ENCODE measurements around the gene CCDC182.

Gene CCDC182

DNA sequence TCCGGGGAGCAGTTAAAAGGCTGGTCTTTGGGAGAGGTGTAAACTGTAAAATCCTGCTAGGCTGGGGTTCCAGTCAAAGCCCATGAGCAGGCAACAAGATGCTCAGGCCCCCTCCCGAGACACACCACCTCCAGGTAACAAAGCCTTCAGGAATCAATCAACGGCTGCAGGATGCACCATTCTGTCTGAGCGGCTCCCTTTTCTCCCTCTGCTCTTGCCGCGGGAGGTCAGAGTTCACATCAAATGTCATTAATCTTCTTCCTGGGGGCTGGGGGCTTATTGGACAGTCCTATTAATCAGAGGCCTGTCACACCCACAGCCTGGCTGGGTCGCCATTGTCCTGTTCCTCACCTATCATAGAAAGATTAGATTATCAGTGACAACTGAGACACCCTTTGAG, 11.9 kb upstream of the CCDC182 start:
- no peak for DNase-seq

DNA sequence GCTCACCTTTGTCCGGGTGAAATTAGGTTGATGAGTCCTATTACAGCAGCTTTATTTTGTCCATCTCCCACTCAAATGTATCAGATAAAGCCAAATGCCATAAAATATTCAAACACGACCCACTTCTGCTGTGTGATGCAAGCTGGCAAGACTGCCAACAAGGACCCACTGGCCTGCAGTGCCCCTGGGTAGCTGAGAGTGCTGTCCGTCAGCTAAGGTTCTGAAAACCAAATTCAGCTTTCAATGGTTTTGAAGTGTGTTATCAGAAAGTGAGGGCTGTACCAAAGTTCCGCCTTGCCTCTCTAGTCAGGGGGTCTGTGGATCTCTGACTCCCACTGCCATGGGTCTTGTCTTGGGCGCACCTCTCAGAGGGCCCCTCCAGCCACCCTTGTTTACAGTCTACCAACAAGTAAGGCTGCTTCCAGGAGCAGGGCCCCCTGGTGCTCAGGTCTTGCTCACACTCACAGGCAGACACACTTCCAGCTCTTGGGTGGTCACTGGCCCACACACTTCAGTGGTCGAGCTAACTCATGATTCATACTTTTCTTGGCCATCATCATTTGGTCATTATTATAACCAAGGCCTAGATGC, 10.5 kb upstream of the CCDC182 start:
- no peak for DNase-seq

DNA sequence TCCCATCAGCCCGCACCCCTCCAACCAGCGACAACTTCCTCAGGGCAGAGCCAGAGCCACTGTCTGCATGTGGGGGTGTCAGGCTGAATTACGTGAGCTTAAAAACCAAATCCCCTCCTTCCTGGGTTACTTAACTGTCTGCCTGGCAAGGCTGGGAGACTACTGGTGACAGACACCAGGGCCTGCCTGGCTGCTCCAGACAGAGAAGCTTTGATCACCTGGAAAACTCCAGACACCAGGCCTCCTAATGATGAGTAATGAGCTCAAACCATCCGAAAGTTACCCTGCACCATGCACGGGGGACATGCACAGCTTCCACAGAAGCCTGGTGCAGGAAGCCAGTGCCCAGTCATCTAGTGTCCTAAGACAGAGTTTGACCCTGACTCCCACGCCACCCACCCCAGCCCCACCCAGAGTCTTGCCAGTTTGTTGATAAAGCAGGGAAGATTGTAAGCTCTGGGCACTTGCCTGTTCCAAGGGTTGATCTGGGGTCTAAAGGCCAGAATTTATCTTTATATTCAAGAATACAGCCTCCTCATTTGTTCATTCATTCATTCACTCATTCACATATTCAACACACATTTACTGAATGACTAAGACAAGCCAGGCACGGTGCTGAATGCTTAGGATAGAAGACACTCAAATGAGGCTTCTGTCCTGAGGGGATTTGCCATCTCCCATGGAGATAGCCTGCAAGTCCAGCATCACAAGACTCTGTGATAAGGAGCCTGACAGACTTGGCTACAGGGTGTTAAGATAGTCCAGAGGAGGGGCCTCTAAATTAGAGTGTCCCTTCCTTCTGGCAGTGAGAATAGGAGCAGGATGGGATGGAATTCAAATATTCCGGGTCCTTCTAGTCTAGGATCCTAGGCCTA, 7.2 kb upstream of the CCDC182 start:
- DNase-seq, result no peak

DNA sequence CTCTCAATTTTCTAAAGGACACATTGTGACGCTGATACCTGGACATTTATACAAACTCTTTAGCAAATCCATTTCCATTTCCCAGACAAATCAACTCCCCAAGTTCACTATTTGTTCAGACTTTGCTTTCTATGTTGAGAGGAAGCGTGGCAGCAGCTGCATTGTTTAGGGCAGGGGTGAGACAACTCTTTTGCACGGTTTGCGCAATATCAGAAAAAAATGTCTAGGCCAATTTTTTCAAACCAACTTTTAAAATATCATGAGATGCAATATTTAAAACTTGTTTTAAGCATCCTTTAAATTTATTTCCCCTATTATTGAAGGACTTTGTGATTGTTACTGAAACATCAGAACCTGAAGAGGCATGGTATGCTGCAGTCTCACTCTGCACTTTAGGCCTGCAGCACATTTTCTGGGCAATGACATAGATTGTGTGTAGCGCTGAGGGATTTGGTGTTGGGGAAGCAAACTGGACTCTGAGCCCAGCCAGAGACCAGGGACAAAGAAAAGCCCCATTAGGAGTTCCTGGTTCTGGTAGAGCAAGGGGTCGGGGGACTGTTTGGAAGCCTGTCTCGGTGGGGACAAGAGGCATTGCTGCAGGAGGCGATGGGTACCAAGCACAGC, 6.4 kb upstream of the CCDC182 start:
- no peak for DNase-seq

DNA sequence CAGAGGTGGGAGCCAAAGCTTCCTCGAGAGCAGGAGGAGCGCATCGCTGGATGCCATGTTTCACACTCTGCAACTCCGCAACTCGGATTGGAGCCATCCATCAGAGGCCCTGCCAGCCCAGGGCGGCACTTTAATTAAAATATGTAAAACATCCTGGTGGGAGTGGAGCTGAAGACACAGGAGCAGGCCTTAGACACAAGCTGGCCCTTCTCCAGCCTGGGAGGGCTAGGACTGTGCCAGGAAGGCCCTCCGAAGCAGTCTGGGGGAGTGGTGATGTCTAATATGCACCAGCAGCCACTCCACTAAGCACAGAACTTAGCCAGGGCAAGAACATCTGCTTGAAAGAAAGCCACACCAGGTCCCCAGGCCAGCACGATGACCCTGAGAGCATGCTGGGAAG, 5.8 kb upstream of the CCDC182 start:
- no peak for DNase-seq

DNA sequence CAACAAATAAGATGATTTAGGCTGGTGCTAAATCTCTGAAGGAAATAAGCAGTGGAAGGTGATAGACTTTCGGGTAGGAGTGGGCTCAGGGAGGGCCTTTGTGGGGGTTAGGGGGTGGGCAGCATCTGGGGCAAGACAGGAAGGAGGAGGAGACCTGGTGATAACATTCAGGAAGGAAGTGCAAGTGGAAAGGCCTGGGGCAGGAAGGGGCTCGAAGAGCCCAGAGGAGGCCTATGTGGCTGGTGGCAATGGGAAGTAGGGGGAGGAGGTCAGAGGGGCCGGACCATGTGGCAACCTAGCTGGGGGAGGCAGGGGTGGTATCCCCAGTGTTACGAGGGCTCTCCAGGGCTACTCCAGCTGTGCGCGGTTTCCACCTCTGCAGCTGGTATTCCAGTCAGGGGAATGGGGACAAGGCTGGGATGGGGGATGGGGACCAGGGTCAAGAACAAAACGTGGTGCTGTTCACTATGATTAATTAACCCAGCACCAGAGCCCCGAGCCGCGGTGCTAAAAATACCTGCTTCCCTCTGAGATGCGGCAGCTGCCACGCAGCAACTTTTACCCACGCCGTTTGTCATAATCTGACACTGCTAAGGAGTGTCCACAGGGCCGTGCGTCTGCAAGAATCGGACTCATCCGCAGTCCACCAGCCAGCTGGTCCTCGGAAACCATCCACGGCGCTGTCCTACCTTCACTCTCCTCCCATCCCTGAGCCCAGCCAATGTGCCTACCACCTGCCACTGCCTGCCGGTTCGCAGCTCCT, 5.2 kb upstream of the CCDC182 start:
- DNase-seq, result no peak

DNA sequence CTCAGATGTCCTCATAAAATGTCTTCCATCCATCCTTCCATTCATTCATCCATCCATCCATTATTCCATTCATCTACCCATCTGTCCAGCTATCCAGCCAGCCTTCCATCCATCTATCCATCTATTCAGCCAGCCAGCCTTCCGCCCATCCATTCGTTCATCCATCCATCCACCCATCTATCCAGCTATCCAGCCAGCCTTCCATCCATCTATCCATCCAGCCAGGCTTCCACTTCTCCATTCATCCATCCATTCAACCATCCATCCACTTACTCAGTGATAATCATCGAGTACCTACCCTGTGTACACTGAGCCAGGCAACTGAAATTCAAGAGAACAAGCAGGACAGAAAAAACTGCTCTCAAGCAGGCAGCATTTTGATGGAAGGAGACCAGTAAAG, 4.6 kb upstream of the CCDC182 start:
- DNase-seq, result no peak

DNA sequence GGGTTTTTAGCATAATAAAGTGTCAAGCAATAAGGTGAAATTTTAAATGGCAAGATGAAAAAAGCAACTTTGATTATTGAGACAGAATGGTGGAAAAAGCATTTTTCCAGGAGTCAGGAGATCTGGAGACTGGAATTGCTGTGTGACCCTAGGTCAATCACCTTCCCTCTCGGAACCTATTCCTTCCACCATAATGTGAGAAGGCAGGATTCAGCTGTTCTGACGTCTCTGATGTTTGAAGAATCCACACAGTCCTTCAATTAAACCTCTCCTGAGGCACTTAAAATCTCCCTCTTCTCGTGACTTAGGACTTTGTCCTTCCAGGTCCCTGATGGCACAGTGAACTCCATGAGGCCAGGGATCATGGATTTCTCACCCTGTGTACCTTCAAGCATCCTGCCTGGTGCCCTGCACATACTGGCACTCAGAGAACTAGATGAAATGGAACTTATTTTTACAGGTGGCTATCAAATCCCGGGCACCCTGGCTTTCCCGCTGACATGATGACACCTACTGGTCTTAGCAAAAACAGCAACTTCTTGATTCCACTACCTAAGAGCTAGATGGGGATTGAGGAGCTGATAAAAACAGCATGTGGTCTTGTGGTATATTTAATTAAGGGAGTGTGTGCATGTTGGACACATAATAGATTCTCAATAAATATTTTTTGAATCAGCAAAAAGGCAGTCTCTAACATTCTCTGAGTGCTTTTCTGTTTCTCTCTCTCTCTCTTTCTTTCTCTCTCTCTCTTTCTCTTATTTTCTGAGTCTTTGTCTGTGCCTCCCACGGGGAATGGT, 2.3 kb upstream of the CCDC182 start:
- DNase-seq, result peak; percentile 80

DNA sequence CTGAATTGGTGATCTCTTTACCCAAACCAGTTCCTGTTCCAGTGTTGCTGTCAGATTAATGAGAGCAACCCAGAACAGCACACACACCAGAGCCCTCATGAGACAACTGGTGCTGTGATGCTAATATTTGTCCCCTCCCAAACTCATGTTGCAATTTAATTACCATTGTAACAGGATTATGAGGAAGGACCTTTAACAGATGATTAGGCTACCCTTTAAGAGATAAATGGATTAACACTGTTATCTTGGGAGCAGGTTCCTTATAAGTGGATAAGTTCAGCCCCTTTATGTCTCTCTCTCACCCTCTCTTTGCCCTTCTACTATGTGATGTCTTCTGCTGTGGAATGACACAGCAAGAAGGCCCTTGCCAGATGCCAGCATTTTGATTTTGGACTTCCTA, 1.1 kb upstream of the CCDC182 start:
- DNase-seq, result no peak

DNA sequence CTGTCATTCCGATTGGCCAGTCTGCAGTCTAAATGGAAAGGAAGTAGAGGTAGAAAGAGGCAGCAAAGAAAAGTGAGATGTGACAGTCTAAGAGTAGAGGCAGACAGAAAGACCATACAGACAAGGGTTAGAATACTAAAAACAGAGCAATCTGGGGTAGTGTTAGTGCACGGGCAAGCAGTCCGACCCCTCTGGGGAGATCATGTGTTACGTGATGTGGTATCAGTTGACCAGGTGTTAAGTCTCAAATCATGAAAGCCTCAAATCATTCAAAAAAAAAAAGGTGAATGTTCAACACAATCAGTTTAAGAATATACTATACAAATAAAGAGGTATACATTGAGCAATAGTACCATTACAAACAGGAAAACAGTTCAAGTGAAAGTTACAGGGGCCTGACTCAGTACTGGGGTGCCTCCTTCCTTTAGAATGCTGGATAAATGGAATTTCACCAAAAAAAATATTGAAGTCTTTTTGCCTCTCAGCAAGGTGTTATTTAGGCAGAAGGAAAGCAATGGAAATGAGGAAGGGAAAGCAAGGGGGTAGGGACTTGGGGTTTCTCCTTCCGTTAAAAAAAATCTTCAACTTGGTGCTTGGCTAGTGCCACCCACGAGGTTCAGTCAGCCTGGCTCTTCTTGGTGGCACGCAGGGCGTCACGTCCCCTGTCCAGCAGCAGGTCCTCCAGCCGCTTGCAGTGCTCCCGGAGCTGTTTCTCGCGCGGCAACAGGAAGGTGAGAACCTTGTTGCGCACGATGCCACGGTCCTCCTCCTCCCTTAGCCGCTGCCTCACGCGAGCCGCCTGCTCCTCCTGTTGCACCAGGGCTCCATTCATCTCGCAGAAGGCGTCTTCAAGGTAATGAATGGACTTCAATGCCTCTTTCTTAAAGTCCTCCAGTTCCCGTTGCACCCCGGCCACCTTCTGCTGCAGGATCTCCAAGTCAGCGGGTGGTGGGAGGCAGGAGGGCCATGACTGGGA, 616 bp downstream of the CCDC182 start:
- no peak for DNase-seq

DNA sequence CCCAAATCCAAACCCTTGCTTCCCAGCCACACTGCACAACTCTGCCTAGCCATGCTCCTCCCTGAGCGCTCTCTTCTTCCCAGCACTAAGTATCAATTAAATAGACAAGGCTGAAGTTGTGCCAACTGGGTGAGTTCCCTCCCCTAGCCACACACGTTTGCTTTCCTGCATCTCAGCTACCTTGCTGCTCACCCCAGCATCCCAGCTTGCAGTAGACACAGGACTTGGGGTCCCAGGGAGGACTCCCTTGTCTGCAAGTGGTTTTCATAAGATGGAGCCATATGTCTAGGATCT, 4.9 kb downstream of the CCDC182 start:
- no peak for DNase-seq

DNA sequence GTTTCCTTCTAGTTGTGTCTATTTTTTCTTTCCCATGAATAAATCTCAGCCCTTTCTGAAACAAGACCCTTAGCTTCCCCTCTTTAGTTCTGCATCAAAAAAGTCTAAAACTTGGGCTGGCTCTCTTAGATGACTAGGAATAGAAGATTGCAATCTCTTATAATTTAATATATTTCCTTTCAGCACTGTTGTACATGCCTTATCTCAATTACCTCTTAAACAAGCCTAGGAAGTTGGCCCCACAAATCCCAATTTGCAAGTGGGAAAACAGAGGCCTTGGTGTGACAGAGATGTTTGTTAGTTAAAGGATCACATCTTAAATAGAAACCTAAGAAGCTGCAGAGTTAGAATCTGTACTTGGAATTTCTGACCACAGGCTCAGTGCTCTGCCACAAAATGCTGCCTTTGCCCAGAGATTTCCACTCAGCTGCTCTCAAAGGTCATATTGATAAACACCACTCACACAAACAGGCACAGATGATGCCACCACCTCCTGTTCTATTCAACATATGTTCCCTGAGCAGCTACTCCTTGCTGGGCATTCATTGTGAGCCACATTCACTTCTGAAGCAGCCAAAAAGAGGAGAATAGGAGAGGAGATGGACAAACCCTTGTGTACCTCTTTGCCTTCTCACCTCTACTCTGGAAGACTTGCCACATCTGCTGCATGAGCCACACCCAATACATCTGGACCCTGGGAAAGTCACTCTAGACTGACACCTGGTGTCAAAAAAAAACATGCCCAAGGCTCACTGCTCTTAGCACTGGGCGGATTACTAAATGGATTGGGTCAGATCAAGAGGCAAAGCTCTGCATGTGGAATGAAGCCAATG, 5.5 kb downstream of the CCDC182 start:
- DNase-seq, result peak; percentile 43

DNA sequence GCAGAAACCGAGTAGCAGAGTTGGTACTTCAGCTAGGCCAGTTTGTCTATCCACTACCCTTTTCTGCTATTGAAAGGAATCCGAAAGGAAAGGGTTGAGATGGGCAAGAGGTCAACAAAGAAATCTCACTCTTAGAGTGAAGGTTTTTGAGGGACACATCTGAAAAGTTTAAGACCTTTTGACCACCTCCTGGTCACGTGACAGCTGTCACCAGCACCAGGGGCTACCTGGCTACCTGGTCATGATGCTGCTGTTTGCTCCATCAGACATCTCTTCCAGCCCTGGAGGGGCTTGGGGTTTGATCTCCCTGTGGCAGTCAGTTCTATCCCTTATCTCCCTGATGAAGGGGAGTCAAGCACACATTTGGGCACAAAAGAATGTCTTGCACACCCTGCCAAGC, 7.6 kb downstream of the CCDC182 start:
- no peak for DNase-seq

DNA sequence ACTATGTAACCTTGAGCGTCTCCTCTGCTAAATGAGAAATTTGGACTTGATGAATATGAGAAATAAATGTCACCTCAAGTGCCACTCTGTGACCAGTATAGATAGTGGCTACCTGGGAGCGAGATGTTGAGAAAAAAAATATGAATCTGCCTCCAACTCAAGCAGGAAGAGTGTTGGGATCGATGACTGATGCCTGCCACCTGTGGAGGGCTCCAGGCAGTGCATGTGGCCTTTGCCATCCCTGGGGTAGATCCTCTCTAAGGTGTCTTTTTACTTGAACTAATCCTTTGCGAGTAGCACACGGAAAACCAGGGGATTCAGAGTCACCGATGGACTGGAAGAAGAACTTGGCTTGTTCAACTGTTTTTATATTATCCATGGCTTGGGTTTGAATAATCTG, 9.4 kb downstream of the CCDC182 start:
- peak; percentile 54 for DNase-seq

DNA sequence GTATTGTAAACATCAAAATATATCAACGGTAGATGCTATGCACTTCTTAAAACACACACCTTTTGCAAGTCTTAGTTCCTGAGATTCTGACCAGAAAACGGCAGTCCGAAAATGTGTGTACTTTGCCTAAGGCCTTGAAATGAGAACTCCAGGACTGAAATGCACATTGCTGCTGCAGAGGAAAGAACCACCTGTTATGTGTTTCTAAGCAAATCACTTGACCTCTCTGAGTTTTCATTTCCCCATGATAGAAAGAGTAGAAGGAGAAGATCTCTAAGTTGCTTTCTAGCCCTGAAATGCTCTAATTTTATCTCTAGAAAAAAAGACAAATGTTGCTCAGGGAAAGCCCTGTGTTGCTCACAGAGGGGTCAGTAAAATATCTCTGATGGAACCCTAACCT, 9.9 kb downstream of the CCDC182 start:
- DNase-seq, result no peak

DNA sequence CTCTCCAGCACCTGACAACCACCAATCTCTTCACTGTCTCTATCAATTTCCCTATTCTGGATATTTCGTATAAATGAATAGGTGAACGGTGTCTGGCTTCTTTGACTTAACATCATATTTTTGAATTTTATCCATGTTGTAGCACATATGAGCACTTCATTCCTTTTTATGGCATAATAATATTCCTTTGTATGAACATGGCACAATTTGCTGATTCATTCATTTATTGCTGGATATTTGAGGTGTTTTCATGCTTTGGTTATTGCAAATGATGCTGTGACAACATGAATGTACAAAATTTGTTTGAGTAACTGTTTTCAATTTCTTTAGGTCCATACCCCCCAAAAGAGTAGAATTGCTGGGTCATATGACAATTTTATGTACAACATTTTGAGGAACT, 12.0 kb downstream of the CCDC182 start:
- no peak for DNase-seq

DNA sequence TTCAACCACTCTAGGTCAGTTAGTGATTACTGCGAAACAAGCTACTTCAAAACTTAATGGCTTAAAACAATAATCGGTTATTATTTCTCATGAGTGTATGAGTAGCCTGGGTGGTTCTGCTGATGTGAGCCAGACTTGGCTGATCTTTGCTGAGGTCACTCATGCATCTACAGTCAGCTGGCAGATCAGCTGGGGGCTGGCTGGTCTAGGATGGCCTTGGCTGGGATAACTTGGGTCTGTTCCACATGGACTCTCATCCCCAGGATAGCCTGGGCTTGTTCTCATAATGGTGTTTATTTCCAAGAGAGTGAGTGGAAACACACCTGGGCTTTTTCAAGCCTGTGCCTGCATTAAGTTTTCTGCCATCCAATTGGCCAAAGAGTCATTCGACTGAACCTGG, 13.0 kb downstream of the CCDC182 start:
- no peak for DNase-seq

DNA sequence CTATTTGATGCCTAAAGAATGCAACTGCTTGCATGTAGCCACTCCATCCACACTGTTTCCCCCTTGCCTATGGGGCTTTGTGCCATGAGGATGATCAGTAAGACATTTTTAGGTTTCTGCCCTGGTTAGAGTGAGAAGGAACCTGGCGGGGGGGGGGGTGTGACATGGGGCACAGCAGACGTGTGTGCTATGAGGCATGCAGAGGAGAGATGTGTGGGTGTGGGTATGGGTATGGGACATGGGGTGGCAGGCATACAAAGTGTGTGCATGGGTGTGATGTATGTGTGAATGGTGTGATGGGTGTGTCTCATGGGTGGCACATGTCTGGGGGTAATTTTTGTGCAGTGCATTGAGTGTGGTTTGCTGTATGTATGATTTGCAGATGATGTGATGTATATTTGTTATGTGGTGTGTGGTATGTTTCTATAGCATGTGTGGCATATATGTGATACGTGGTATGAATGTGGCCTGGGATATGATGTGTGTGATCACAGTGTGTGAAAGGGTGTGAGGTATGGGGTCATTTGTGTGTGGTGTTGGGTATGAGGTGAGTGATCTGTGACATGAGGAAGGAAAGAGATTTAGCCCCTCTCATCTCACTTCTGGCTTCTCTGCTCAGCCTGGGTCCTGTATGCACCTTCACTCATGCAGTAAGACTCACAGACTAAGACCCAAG, 14.9 kb downstream of the CCDC182 start:
- no peak for DNase-seq

DNA sequence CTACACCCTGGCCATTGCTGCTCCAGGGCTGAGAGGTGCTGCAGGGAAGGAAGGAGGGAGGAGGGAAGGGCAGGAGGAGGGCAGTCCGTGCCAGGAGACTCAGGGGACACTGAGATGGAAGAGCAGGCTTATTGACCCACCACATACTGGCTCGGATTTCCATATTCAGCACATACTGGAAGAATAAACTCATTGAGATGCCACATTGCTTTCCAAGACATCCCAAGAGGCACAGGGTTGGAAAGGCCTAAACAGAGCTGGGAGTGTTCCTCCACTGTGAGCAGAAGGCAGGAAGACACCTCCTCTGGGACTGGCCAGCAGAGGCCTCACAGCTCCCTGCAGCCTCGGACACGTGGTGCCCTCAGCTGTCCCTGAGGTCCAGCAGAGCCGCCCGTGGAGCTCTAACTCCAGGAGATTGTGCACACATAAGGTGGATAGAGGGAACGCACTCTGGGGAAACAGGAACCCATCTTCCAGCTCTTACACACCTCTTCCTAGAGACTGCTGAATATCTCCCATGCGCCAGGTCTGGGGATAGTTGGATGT, 17.4 kb downstream of the CCDC182 start:
- no peak for DNase-seq

DNA sequence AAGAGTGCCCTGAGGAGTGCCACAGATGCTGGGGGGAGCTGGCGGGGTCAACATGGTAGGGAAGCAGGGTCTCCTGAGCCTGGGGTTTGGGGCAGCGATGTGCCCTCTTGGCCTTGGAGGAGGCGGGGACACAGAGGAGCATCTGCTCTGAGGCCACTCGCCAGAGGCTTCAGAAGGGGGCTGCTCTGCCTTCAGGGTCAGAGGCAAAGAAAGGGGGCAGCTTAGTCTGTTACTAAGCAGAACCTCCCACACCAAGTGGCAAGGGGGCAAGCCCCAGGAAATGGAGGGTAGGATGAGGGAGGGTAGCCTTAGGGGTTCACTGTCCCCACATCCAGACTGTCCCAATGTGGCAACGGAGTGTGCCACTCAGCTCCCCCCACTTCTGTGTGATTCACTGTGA, 18.3 kb downstream of the CCDC182 start:
- no peak for DNase-seq
